ENCODE results near the gene ZBED3.

DNA sequence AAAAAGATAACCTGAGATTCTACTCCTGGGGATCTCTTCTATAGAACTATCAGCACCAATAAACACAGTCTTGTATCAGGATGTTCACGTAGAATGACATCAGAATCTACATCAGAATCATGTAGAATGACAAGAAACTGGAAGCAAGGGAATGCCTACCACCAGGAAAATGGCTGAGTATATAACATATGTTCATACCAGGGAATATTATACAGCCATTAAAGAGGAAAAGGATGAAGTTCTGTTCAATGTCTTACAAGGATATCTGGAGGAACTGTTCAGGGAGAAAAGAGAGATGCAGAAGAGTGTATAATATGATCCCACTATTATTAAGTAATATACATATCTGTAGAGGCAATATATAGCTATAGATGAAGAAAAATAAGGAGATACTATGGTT lies 4.8 kb downstream of the ZBED3 start:
- TF ChIP-seq NFE2L2 (IDR thresholded peaks at IDR 0.05; ENCODE audit: low read depth, low read length) (no peak), RFX5 (IDR thresholded peaks at IDR 0.05; ENCODE audit: low read depth, low read length) (no peak), POLR2A (IDR thresholded peaks at IDR 0.05; ENCODE audit: low read depth, low read length) (no peak), CEBPB (IDR thresholded peaks at IDR 0.05; ENCODE audit: low read depth, low read length) (no peak), RAD21 (IDR thresholded peaks at IDR 0.05; ENCODE audit: low read length) (no peak)
- TF ChIP-seq, protein P1, sequence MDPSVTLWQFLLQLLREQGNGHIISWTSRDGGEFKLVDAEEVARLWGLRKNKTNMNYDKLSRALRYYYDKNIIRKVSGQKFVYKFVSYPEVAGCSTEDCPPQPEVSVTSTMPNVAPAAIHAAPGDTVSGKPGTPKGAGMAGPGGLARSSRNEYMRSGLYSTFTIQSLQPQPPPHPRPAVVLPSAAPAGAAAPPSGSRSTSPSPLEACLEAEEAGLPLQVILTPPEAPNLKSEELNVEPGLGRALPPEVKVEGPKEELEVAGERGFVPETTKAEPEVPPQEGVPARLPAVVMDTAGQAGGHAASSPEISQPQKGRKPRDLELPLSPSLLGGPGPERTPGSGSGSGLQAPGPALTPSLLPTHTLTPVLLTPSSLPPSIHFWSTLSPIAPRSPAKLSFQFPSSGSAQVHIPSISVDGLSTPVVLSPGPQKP (IDR thresholded peaks at IDR 0.05; ENCODE audit: borderline replicate concordance, low read depth, low read length) = no peak
- TF ChIP-seq, protein P2, sequence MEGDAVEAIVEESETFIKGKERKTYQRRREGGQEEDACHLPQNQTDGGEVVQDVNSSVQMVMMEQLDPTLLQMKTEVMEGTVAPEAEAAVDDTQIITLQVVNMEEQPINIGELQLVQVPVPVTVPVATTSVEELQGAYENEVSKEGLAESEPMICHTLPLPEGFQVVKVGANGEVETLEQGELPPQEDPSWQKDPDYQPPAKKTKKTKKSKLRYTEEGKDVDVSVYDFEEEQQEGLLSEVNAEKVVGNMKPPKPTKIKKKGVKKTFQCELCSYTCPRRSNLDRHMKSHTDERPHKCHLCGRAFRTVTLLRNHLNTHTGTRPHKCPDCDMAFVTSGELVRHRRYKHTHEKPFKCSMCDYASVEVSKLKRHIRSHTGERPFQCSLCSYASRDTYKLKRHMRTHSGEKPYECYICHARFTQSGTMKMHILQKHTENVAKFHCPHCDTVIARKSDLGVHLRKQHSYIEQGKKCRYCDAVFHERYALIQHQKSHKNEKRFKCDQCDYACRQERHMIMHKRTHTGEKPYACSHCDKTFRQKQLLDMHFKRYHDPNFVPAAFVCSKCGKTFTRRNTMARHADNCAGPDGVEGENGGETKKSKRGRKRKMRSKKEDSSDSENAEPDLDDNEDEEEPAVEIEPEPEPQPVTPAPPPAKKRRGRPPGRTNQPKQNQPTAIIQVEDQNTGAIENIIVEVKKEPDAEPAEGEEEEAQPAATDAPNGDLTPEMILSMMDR (conservative IDR thresholded peaks at IDR 0.05; ENCODE audit: low read depth, low read length) = no peak
